ENCODE results near the gene OR5AC2.

Gene OR5AC2

DNA sequence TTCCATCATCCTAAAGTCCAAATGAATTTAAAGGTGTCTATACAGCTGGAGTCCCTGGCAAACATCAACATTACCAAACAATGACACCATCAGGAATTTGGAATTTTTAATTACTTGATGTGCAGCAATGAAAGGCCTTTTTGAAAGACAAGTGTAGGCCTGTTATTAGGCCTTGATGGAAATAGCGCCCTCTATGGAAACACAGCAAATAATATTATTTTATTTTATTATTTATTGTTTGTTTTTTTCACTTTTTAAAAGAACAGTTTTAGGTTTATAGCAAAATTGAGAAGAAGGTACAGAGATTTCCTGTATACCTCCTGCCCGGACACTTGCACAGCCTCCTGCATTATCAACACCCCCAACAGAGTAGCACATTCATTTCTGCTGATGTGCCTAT lies 18.1 kb upstream of the OR5AC2 start:
- Histone ChIP-seq H3K27ac (ENCODE audit: low read depth, low read length, poor library complexity, severe bottlenecking) (no peak overlapping the region), H3F3A (ENCODE audit: insufficient read depth, low read length) (no peaks in the 10 kb centered on the region), H3K9ac (ENCODE audit: low read length) (no peak overlapping the region), H3K9me3 (ENCODE audit: low read length) (no peaks in the 10 kb centered on the region), H4K20me1 (ENCODE audit: insufficient read depth, low read length) (no peaks in the 10 kb centered on the region), H3K9me2 (ENCODE audit: low read depth, low read length) (no peaks in the 10 kb centered on the region), H3K36me3 (ENCODE audit: insufficient read depth, low read length) (no peaks in the 10 kb centered on the region), H3K27me3 (ENCODE audit: insufficient read depth, low read length) (no peaks in the 10 kb centered on the region), H3K4me2 (ENCODE audit: low read length) (no peak overlapping the region), H3K4me1 (ENCODE audit: insufficient read depth, low read length, severe bottlenecking) (no peaks in the 10 kb centered on the region), H3K79me2 (ENCODE audit: insufficient read depth, low read length) (no peaks in the 10 kb centered on the region), H2AFZ (ENCODE audit: low read length) (no peak overlapping the region), H3K4me3 (ENCODE audit: low read depth, low read length, poor library complexity, severe bottlenecking) (no peak overlapping the region)
- TF ChIP-seq EZH2 (IDR thresholded peaks at IDR 0.05; ENCODE audit: borderline replicate concordance, low read length) = no peak
- TF ChIP-seq, protein P1, sequence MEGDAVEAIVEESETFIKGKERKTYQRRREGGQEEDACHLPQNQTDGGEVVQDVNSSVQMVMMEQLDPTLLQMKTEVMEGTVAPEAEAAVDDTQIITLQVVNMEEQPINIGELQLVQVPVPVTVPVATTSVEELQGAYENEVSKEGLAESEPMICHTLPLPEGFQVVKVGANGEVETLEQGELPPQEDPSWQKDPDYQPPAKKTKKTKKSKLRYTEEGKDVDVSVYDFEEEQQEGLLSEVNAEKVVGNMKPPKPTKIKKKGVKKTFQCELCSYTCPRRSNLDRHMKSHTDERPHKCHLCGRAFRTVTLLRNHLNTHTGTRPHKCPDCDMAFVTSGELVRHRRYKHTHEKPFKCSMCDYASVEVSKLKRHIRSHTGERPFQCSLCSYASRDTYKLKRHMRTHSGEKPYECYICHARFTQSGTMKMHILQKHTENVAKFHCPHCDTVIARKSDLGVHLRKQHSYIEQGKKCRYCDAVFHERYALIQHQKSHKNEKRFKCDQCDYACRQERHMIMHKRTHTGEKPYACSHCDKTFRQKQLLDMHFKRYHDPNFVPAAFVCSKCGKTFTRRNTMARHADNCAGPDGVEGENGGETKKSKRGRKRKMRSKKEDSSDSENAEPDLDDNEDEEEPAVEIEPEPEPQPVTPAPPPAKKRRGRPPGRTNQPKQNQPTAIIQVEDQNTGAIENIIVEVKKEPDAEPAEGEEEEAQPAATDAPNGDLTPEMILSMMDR (IDR thresholded peaks at IDR 0.05; ENCODE audit: low read length) = 0 out of 2 replicates have a peak, but pooled peaks have one; percentile 13

DNA sequence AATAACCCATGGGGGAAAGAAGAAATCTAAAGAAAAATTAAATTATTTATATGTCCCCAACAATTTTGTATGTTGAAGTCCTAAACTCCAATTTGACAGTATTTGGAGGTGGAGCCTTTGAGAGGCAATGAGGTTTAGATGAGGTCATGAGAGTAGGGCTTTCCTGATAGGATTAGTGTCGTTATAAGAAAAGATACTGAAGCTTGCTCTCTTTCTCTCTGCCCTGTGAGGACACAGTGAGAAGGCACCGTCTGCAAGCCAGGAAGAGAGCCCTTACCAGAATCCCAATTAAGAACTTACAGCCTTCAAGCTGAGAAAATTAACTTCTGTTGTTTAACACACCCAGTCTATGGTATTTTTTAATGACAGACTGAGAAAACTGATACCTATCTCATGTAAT lies 16.1 kb upstream of the OR5AC2 start:
- Histone ChIP-seq H2AFZ (ENCODE audit: low read length) (no peak overlapping the region), H3K36me3 (ENCODE audit: insufficient read depth, low read length) (no peaks in the 10 kb centered on the region), H3K9ac (ENCODE audit: low read length) (no peak overlapping the region), H3K4me1 (ENCODE audit: insufficient read depth, low read length, severe bottlenecking) (no peaks in the 10 kb centered on the region), H3K27ac (ENCODE audit: low read depth, low read length, poor library complexity, severe bottlenecking) (no peak overlapping the region), H3K4me2 (ENCODE audit: low read length) (no peak overlapping the region), H3F3A (ENCODE audit: insufficient read depth, low read length) (no peaks in the 10 kb centered on the region), H3K9me3 (ENCODE audit: low read length) (no peaks in the 10 kb centered on the region), H3K4me3 (ENCODE audit: low read depth, low read length, poor library complexity, severe bottlenecking) (no peak overlapping the region), H3K79me2 (ENCODE audit: insufficient read depth, low read length) (no peaks in the 10 kb centered on the region), H3K9me2 (ENCODE audit: low read depth, low read length) (no peaks in the 10 kb centered on the region), H4K20me1 (ENCODE audit: insufficient read depth, low read length) (no peaks in the 10 kb centered on the region), H3K27me3 (ENCODE audit: insufficient read depth, low read length) (no peaks in the 10 kb centered on the region)
- TF ChIP-seq, protein P1 (IDR thresholded peaks at IDR 0.05; ENCODE audit: low read length) = no peak
- TF ChIP-seq EZH2 (IDR thresholded peaks at IDR 0.05; ENCODE audit: borderline replicate concordance, low read length) = no peak

DNA sequence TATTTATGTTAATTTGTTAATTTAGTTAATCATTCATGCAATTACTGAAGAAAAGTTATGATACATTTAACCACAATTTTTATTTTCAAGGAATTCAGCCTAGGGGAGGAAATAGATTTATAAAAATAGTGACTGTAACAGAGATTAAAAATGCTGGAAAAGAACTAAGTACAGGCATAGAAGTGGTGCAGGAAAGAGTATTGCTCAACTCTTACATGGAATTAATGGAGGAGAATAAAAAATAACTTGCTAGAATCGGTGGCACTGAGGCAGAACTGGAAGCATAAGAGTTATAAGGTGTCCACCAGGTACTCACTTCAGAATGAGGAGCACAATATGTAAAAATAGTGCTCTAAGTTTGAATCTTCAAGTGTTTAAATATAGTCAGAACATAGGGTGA lies 13.5 kb upstream of the OR5AC2 start:
- H3F3A ChIP-seq (ENCODE audit: insufficient read depth, low read length) = no peaks in the 10 kb centered on the region
- H3K4me3 ChIP-seq (ENCODE audit: low read depth, low read length, poor library complexity, severe bottlenecking) = no peak overlapping the region
- no peaks in the 10 kb centered on the region for H3K4me1 ChIP-seq (ENCODE audit: insufficient read depth, low read length, severe bottlenecking)
- H3K9ac ChIP-seq (ENCODE audit: low read length) = no peak overlapping the region
- H3K79me2 ChIP-seq (ENCODE audit: insufficient read depth, low read length) = no peaks in the 10 kb centered on the region
- H3K4me2 ChIP-seq (ENCODE audit: low read length) = no peak overlapping the region
- H3K9me3 ChIP-seq (ENCODE audit: low read length) = no peaks in the 10 kb centered on the region
- no peaks in the 10 kb centered on the region for H4K20me1 ChIP-seq (ENCODE audit: insufficient read depth, low read length)
- TF ChIP-seq, protein P1 (IDR thresholded peaks at IDR 0.05; ENCODE audit: low read length) = no peak
- TF ChIP-seq EZH2 (IDR thresholded peaks at IDR 0.05; ENCODE audit: borderline replicate concordance, low read length) = no peak
- no peaks in the 10 kb centered on the region for H3K36me3 ChIP-seq (ENCODE audit: insufficient read depth, low read length)
- H3K9me2 ChIP-seq (ENCODE audit: low read depth, low read length) = no peaks in the 10 kb centered on the region
- H2AFZ ChIP-seq (ENCODE audit: low read length) = no peak overlapping the region
- H3K27ac ChIP-seq (ENCODE audit: low read depth, low read length, poor library complexity, severe bottlenecking) = no peak overlapping the region
- H3K27me3 ChIP-seq (ENCODE audit: insufficient read depth, low read length) = no peaks in the 10 kb centered on the region

All from OCI-LY1 (cell line).